GM19328 (cell line): ENCODE data around the gene PANK4.
A peak's percentile ranks its signal among the peaks of the same experiment; 100 is the strongest.

Source experiments
- ATAC-seq: cut with Tn5 transposase; IDR thresholded peaks from one replicate; pipeline ENCODE4 v1.9.1; 2021; ENCODE audit warnings: mild to moderate bottlenecking, moderate library complexity; ENCODE audit not compliant: unreplicated experiment

Gene PANK4

GRCh38 chr1:2546515-2547209, 20.3 kb upstream of the PANK4 start:
- peak; percentile 30 for ATAC-seq

GRCh38 chr1:2545754-2546514, 19.5 kb upstream of the PANK4 start:
- ATAC-seq, result peak; percentile 36

GRCh38 chr1:2544875-2545640, 18.7 kb upstream of the PANK4 start:
- no peak for ATAC-seq

- ATAC-seq, result no peak
Observed at GRCh38 chr1:2544093-2544874, 17.9 kb upstream of the PANK4 start.

GRCh38 chr1:2543543-2544092, 17.2 kb upstream of the PANK4 start:
- ATAC-seq, result no peak

GRCh38 chr1:2542246-2542915, 16.0 kb upstream of the PANK4 start:
- ATAC-seq, result no peak

- ATAC-seq, result no peak
Observed at GRCh38 chr1:2541619-2542245, 15.3 kb upstream of the PANK4 start.

GRCh38 chr1:2540816-2541492, 14.6 kb upstream of the PANK4 start:
- ATAC-seq, result no peak

GRCh38 chr1:2539312-2539907, 13.0 kb upstream of the PANK4 start:
- ATAC-seq, result no peak

- no peak for ATAC-seq
Observed at GRCh38 chr1:2538872-2539271, 12.5 kb upstream of the PANK4 start.

GRCh38 chr1:2538376-2538775, 12.0 kb upstream of the PANK4 start:
- ATAC-seq, result no peak

- no peak for ATAC-seq
Observed at GRCh38 chr1:2537784-2538115, 11.4 kb upstream of the PANK4 start.

GRCh38 chr1:2535981-2536380, 9.6 kb upstream of the PANK4 start:
- no peak for ATAC-seq

- ATAC-seq, result no peak
Observed at GRCh38 chr1:2535455-2535854, 9.1 kb upstream of the PANK4 start.

- no peak for ATAC-seq
Observed at GRCh38 chr1:2534687-2535441, 8.5 kb upstream of the PANK4 start.

GRCh38 chr1:2534315-2534686, 7.9 kb upstream of the PANK4 start:
- no peak for ATAC-seq

GRCh38 chr1:2533365-2533764, 7.0 kb upstream of the PANK4 start:
- ATAC-seq, result no peak

- ATAC-seq, result no peak
Observed at GRCh38 chr1:2532485-2533160, 6.2 kb upstream of the PANK4 start.
